HG03139 (cell line): ENCODE measurements around the gene MAP4K2.

Source experiments
- ATAC-seq: cut with Tn5 transposase; IDR thresholded peaks from one replicate; pipeline ENCODE4 v1.9.1; 2021; ENCODE audit not compliant: unreplicated experiment

Gene MAP4K2

GRCh38 chr11:64769283-64769682, 33.7 kb downstream of the MAP4K2 start:
- ATAC-seq = no peak

- ATAC-seq = no peak
These were observed 34.7 kb downstream of the MAP4K2 start for GRCh38 chr11:64768300-64768694.

DNA sequence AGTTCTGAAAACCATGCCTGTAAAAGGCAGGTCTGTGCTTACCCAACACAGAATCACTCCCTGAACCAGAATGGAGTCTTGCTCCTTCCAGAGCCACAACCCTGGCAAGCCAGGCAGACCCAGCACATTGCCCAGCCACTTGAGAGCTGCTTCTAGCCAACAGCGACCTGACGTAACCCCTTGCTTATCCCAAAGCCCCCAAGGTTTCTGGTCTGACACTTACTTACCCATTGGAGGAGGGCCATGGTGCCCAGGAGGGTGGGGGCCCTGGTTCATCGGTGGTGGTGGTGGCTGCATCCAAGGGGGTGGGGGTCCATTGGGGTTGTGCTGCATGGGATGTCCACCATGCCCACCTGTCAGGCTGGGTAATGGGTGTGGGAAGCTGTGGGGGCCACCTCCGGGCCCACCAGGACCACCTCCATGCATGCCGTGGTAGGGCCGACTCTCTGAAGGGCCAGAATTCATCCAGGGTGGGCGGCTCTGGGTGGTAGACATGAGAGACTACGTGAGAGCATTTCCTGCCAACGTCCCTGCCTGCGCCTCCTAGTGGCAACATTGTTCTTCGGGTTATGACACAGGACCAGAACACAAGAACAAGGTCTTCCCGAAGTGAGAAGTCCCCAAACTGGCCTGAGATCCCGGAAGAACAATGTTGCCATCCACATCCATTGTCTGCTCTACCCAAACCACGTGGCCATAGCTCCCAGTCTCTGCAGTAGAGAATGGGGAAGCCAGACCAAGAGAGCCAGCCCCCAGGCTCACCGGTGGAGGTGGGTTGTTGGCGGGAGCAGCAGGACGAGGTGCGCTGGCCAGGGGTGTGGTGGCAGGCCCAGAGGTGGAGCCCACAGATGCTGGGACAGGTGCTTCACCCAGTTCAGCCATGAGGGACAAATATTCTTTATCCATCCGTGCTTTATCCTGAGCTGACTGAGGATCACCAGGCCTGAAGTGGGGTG, 35.4 kb downstream of the MAP4K2 start:
- no peak for ATAC-seq

- no peak for ATAC-seq
These were observed 36.1 kb downstream of the MAP4K2 start for GRCh38 chr11:64766881-64767280.

DNA sequence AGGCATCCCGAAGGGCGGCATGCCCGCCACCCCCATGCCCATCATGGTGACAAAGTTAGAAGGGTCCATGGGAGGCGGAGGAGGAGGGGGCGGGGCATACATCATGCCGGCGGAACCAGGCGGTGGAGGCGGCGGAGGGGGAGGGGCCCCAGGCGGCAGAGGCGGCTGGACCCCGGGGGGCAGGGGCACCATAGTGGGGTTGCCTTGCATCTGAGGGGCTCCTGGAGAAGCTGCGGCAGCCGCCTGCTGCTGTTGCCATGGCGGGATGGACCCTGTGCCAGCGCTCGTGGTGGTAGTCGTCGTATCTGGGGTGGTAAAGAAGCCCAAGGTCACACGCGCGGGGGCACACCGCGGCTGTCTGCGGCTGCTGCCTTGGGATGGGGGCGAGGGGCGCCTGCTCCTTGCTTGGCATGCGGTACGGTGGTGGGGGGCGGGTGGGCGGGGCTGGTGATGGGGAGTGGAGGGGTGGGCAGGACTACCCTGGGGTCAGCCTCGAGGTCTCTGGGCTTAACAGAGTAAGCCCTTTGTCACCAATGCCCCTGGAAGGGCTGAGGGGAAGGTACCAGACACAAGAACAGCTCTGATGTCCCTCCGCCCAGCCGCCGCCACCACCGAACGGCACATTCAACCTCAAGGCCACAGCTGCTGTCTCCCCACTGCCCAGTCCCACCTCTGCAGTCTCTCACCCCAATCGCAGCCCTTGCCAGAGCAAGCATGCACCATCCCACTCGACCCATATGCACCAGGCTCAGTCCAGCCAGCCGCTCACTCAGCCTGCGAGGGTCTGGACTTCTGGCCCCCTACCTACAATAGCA, 37.0 kb downstream of the MAP4K2 start:
- ATAC-seq = no peak

DNA sequence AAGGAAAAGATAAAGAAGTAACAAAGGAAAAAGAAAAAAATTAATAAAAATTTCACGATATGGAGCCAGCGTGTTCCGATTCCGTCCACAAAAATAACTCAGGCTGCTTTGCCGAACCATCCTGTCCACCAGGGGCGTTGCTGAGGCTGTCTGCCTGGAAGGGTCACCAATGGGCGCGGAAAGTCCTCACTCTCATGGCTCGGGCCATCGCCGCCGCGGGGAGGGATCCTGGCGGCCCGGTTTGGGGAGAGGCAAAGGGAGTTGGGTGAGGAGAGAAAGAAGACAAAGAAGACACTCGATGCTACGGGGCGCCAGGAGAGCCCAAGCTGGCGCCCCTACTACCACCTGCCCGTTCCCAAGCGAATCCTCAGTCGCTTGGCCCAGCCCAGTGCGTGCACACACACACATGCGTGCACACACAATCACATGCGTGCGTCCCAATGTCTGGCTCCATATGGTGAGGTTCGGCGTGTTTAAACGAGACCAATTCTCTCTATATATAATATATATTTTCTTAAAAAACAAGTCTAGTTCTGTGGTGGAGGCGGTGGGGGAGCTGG, 37.6 kb downstream of the MAP4K2 start:
- no peak for ATAC-seq

GRCh38 chr11:64764753-64765152, 38.3 kb downstream of the MAP4K2 start:
- no peak for ATAC-seq

GRCh38 chr11:64764040-64764611, 38.9 kb downstream of the MAP4K2 start:
- no peak for ATAC-seq

GRCh38 chr11:64763526-64764039, 39.4 kb downstream of the MAP4K2 start:
- ATAC-seq = no peak

DNA sequence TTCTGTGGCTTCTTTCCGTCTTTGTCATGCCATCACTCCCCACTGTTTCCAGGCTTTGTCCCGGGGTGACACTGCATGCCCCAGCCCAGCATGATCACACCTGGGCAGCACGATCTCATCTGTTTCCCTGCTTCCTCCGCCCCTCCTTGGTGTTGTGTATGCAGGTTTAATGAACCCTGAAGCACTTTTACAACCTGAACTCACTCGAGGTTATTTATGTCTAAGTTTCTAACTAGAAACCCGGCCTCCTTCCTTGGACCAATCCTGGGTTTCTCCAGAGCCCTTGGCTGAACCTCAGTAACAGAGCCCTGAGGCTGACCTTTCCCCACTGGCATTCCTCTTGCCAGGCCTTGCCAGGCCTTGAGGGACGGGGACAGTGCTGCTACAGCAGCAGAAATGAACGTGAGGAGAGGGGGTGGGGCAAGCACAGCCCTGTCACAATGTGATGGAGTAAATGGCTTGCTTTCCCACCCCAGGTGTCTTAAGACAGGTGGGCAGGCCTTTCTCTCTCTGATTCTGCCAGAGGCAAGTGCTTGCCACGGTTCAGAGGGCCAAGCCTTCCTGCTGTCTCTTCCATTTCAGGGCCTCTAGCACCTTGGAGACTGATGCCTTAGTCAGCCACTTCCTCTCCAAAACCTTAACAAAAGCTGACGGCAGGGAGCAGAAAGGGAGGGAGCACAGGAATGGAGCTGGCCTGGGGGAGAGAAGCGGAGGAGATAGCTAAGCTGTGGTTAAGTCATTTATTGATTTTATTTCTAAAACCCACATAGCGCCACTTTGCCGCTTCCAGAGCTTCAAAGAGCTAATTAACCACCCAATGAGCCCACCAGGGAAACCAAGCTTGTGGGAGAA, 40.1 kb downstream of the MAP4K2 start:
- no peak for ATAC-seq

DNA sequence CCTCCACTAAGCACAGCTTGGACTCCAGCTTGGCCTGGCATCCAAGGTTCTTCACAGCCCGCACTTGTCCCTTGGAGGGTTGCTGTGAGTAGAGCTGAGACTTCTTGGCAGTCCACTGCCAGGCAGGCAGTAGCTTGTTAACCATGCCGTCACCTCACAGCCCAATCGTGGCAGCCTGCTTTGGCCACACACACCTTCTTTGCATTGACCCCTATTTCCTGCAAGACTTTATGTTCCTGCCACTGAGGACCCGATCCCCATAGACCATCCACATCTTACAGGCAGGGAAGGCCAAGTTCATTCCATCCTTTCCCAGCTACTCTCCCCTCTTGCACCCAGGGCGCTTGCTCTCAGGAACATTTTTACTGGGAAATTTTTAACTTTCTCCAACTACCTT, 40.7 kb downstream of the MAP4K2 start:
- no peak for ATAC-seq

- no peak for ATAC-seq
These were observed 42.1 kb downstream of the MAP4K2 start for GRCh38 chr11:64760759-64761420.

DNA sequence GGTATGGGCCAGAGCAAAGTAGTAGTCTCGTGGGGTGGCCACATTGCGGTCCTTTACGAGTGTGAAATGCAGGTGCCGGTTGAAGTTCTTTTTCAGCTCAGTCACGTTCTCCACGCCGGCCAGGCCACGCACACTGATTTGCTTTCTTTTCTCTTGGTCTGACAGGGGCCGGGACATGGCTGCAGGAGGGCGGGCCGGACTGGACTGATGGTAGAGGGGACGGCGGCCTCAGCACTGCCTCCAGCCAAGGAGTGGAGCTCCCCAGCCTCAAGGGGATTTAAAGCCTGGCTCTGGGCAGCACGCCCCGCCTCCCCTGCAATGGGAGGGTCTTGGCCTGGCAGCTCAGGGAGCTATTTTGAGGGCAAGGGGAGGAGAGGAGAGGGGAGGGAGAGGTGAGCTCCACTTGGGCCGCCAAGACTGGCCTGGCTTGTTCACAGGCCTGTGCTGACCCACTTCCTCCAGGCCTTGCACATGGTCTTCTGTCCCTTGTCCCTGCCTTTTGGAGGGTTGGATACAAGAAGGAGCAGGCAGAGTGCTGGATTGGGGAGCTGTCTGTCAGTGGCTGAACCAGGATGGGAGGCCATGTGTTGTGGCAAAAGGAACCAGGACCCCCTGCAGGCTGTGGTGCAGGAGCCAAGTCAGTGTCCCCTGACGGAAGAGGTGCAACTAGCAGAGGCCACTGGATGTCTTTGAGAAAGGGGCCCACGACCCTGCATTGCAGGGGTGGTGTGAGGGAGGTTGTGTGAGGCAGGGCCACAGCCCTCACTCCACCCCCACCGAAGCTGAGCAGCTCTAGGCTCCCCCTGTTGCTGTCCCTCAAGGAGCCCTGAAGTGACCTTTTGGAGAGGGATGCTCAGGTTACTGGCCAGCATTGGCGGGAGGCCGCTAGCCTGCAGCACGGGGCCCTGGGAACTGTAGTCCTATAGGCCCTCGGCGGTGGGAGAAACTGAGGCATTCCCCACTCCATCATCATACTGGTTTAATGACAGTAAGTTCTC, 43.0 kb downstream of the MAP4K2 start, which contains the start of gene PYGM:
Gene PYGM (minus strand): TSS at position 253 of the 998 bp plus-strand sequence. CDS start 76 bp downstream, at position 177.
- no peak for ATAC-seq

- no peak for ATAC-seq
These were observed 43.8 kb downstream of the MAP4K2 start for GRCh38 chr11:64759131-64759721.

- no peak for ATAC-seq
These were observed 44.5 kb downstream of the MAP4K2 start for GRCh38 chr11:64758330-64759079.

DNA sequence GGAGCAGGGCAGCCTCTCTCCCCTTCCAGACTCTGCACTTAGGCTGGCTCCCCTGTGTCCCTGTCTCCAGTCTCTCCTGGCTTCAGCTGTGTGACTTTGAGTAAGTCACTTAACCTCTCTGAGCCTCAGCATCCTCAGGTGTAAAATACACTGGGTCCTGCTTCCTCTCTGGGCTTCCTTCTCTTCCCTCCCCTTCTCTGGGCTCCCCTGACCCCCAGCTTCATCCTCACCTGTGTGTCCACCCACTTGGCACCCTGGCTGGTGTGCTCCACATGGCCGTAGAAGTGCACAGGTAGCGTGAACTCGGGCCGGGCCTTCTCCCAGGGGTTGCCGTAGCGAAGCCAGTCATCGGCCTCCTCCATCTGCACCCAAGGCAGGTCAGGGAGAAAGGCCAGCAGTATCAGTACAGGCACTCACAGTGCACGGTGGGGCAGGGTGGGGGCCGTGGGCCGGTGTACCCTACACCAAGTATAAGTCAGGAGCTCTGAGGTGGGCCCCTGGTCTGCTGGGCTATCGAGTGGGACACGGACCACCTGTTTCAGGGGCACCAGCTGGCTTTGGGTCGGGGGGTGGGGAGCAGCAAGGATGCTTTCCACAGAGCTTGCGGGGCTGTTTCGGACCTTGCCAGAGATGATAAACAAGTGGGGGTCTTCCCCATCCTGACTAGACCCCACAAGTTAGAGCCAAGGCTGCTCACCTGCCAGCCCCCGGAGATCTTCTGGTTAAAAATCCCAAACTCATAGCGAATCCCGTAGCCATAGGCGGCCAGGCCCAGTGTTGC, 45.3 kb downstream of the MAP4K2 start:
- ATAC-seq = no peak
